Activated CD8-positive, alpha-beta T cell treated with anti-CD3 and anti-CD28 coated beads for 36 hours (primary cell): ENCODE measurements around the gene NIPBL. TPM values are rescaled to one million over a fixed set of nuclear protein-coding genes. Genes with fewer than 3 reads are reported as not detected.
A peak's percentile ranks its signal among the peaks of the same experiment; 100 is the strongest.

ENCODE experiments used
- ATAC-seq: fragments of 200-7000 bp; cut with Tn5 transposase; one replicate; pipeline ENCODE4 v1.10.0; 2021; ENCODE audit warnings: mild to moderate bottlenecking, moderate library complexity
- CTCF ChIA-PET: fragments of 350-600 bp; sonication (Branson Sonifier 250); formaldehyde crosslinking; loops from one replicate; lab custom pipeline; 2021; ENCODE audit warnings: antibody characterized with exemption; lab: Charles Lee
- POLR2A ChIA-PET: fragments of 350-600 bp; sonication (Branson Sonifier 250); formaldehyde crosslinking; loops from one replicate; lab custom pipeline; 2021; ENCODE audit warnings: antibody characterized with exemption; lab: Charles Lee
- DNase-seq: peaks from one replicate; pipeline ENCODE4 v3.0.0-alpha.2; 2020
- H3K27ac Mint-ChIP-seq: one replicate; pipeline ENCODE4 v1.8.0; 2021; ENCODE audit warnings: mild to moderate bottlenecking, mixed read lengths
- H3K27me3 Mint-ChIP-seq: one replicate; pipeline ENCODE4 v1.8.0; 2021; ENCODE audit warnings: mixed read lengths
- H3K36me3 Mint-ChIP-seq: one replicate; pipeline ENCODE4 v1.8.0; 2021; ENCODE audit warnings: low read depth, mixed read lengths
- H3K4me1 Mint-ChIP-seq: one replicate; pipeline ENCODE4 v1.8.0; 2021; ENCODE audit warnings: low read depth, mixed read lengths
- H3K4me3 Mint-ChIP-seq: one replicate; pipeline ENCODE4 v1.8.0; 2021; ENCODE audit warnings: mild to moderate bottlenecking, moderate library complexity, mixed read lengths
- H3K9me3 Mint-ChIP-seq: one replicate; pipeline ENCODE4 v1.8.0; 2021; ENCODE audit warnings: mixed read lengths
- CTCF ChIP-seq: fragments of 200-600 bp; IDR thresholded peaks from one replicate; pipeline ENCODE4 v1.8.0; 2022; ENCODE audit warnings: antibody characterized with exemption, mild to moderate bottlenecking
- intact Hi-C: fragments of 100-400 bp; cut with micrococcal nuclease; formaldehyde crosslinking; loops from one replicate; pipeline ENCODE4 v1.10.0; 2022
- total RNA-seq, 2 experiments: library from RNA; stranded (reverse); gene quantifications; one replicate each; pipeline ENCODE4 v1.2.3, GENCODE V29; 2021

NIPBL gene
- total RNA-seq, 2 experiments from 2014 or later = 39.6 to 40.2 TPM

- Mint-ChIP-seq H3K27me3 (no peaks in the 10 kb centered on the region), H3K36me3 (peaks cover 14% of the 10 kb centered on the region), H3K4me1 (peaks cover 50% of the 10 kb centered on the region), H3K4me3 (peak overlapping the region; percentile 49), H3K9me3 (no peaks in the 10 kb centered on the region), H3K27ac (peak overlapping the region; percentile 72)
- ChIA-PET CTCF (interaction anchor here (1.2 kb wide), 1 partner anchor 142 kb away, joined by 3 read pairs; no protein-coding TSS in a partner anchor), POLR2A (no interaction called here)
- DNase-seq (no peak), ATAC-seq (no peak)
- no peak for TF ChIP-seq CTCF
- intact Hi-C loops = no loop called here
Observed at GRCh38 chr5:36881807-36882206, 5.2 kb downstream of the NIPBL start.

- peak overlapping the region; percentile 72 for H3K27ac Mint-ChIP-seq
- H3K4me3 Mint-ChIP-seq = peak overlapping the region; percentile 49
- peaks cover 54% of the 10 kb centered on the region for H3K4me1 Mint-ChIP-seq
- peak; percentile 58 for ATAC-seq
- TF ChIP-seq CTCF = no peak
- ChIA-PET CTCF (interaction anchor here (0.7 kb wide), 1 partner anchor 427 kb away, joined by 3 read pairs; no protein-coding TSS in a partner anchor), POLR2A (no interaction called here)
- no peaks in the 10 kb centered on the region for H3K27me3 Mint-ChIP-seq
- H3K9me3 Mint-ChIP-seq = no peaks in the 10 kb centered on the region
- intact Hi-C loops = no loop called here
- peaks cover 14% of the 10 kb centered on the region for H3K36me3 Mint-ChIP-seq
- DNase-seq = no peak
Observed at GRCh38 chr5:36882250-36882649, 5.7 kb downstream of the NIPBL start.

- POLR2A ChIA-PET = no interaction called here
- Mint-ChIP-seq H3K4me3 (peak overlapping the region; percentile 32), H3K36me3 (peaks cover 10% of the 10 kb centered on the region), H3K4me1 (peaks cover 71% of the 10 kb centered on the region), H3K9me3 (no peaks in the 10 kb centered on the region), H3K27ac (peak overlapping the region; percentile 54), H3K27me3 (no peaks in the 10 kb centered on the region)
- TF ChIP-seq CTCF = no peak
- ATAC-seq (no peak), DNase-seq (no peak)
- intact Hi-C loops = no loop called here
- CTCF ChIA-PET = no interaction called here
Observed at GRCh38 chr5:36883894-36884462, 7.4 kb downstream of the NIPBL start.

- ChIA-PET POLR2A (interaction anchor here (0.6 to 1.8 kb wide), 4 partner anchors 8 to 146 kb away, joined by 3 to 13 read pairs (median 4); partner anchors contain the start of gene NIPBL), CTCF (interaction anchor here (1.3 to 1.4 kb wide), 3 partner anchors 9 to 145 kb away, joined by 3 to 4 read pairs (median 3); partner anchors contain the start of gene NIPBL)
- Mint-ChIP-seq H3K4me3 (no peak overlapping the region), H3K36me3 (peaks cover 10% of the 10 kb centered on the region), H3K4me1 (peaks cover 75% of the 10 kb centered on the region), H3K27ac (no peak overlapping the region), H3K9me3 (no peaks in the 10 kb centered on the region), H3K27me3 (no peaks in the 10 kb centered on the region)
- ATAC-seq (no peak), DNase-seq (no peak)
- TF ChIP-seq CTCF = no peak
- intact Hi-C loops = no loop called here
Observed at GRCh38 chr5:36885149-36885548, 8.6 kb downstream of the NIPBL start.
